CD4-positive, alpha-beta T cell treated with Interleukin-21 for 1 hour (primary cell): ENCODE measurements around the gene MAPKBP1.
"Not testable (repeated sequence)": the region's sequence is repeated elsewhere in the genome, so short reads cannot be mapped to it uniquely, and the experiment has no call there.

Experiments
- DNase-seq: peaks from one replicate; pipeline ENCODE4 v3.0.0-alpha.2; 2020

MAPKBP1 gene

GRCh38 chr15:41774062-41774881 lies at the start of gene MAPKBP1:
TSS of gene MAPKBP1 (plus strand) at chr15:41774484. CDS start at chr15:41775276, 792 bp downstream.
- peak; percentile 98 for DNase-seq

- DNase-seq = no peak
These were observed 47.1 kb upstream of the MAPKBP1 start for GRCh38 chr15:41727143-41727542.

- not testable (repeated sequence) for DNase-seq
These were observed 46.2 kb upstream of the MAPKBP1 start for GRCh38 chr15:41728061-41728460.

GRCh38 chr15:41730543-41730942 lies 43.7 kb upstream of the MAPKBP1 start:
- no peak for DNase-seq

- no peak for DNase-seq
These were observed 41.8 kb upstream of the MAPKBP1 start for GRCh38 chr15:41732483-41732882.

- no peak for DNase-seq
These were observed 40.2 kb upstream of the MAPKBP1 start for GRCh38 chr15:41734079-41734478.

- DNase-seq = no peak
These were observed 39.2 kb upstream of the MAPKBP1 start for GRCh38 chr15:41735046-41735445.

- DNase-seq = not testable (repeated sequence)
These were observed 38.8 kb upstream of the MAPKBP1 start for GRCh38 chr15:41735492-41735891.

GRCh38 chr15:41746802-41747201 lies 27.5 kb upstream of the MAPKBP1 start:
- DNase-seq = no peak

- no peak for DNase-seq
These were observed 18.1 kb upstream of the MAPKBP1 start for GRCh38 chr15:41756198-41756597.

GRCh38 chr15:41772720-41773331 lies 1.5 kb upstream of the MAPKBP1 start:
- peak; percentile 82 for DNase-seq

- no peak for DNase-seq
These were observed 954 bp upstream of the MAPKBP1 start for GRCh38 chr15:41773332-41773728.

- no peak for DNase-seq
These were observed 589 bp upstream of the MAPKBP1 start for GRCh38 chr15:41773729-41774061.

- DNase-seq = no peak
These were observed 666 bp downstream of the MAPKBP1 start for GRCh38 chr15:41774882-41775417.

GRCh38 chr15:41775651-41776050 lies 1.4 kb downstream of the MAPKBP1 start:
- no peak for DNase-seq

GRCh38 chr15:41777421-41777973 lies 3.2 kb downstream of the MAPKBP1 start:
- DNase-seq = no peak

- no peak for DNase-seq
These were observed 4.2 kb downstream of the MAPKBP1 start for GRCh38 chr15:41778521-41778920.

GRCh38 chr15:41779662-41780157 lies 5.4 kb downstream of the MAPKBP1 start:
- no peak for DNase-seq

GRCh38 chr15:41780266-41780665 lies 6.0 kb downstream of the MAPKBP1 start:
- no peak for DNase-seq

- no peak for DNase-seq
These were observed 6.4 kb downstream of the MAPKBP1 start for GRCh38 chr15:41780727-41781126.

- no peak for DNase-seq
These were observed 8.3 kb downstream of the MAPKBP1 start for GRCh38 chr15:41782371-41783282.

- DNase-seq = no peak
These were observed 9.0 kb downstream of the MAPKBP1 start for GRCh38 chr15:41783296-41783695.

- DNase-seq = no peak
These were observed 14.0 kb downstream of the MAPKBP1 start for GRCh38 chr15:41788262-41788661.
